GM12878 (cell line): ENCODE measurements around the gene LIPT1. TPM values are rescaled to one million over a fixed set of nuclear protein-coding genes. Genes with fewer than 3 reads are reported as not detected.

Experiments used
- BACH1 ChIP-seq: fragments of 450-650 bp; IDR thresholded peaks from 2 replicates; pipeline ENCODE4 v1.6.1; 2017; ENCODE audit warnings: mild to moderate bottlenecking, borderline replicate concordance
- HCFC1 ChIP-seq: fragments of 150-350 bp; IDR thresholded peaks from 2 replicates; pipeline ENCODE4 v1.6.1; 2014; ENCODE audit warnings: low read length
- NFXL1 ChIP-seq: fragments of 450-650 bp; IDR thresholded peaks from 2 replicates; pipeline ENCODE4 v1.6.1; 2017; ENCODE audit warnings: antibody characterized with exemption, mild to moderate bottlenecking, borderline replicate concordance
- RAD51 ChIP-seq: fragments of 450-650 bp; IDR thresholded peaks from 2 replicates; pipeline ENCODE4 v1.6.1; 2016; ENCODE audit warnings: moderate library complexity, mild to moderate bottlenecking, inconsistent platforms
- RUNX3 ChIP-seq: IDR thresholded peaks from 2 replicates; pipeline ENCODE4 v1.6.1; 2012; ENCODE audit warnings: low read length, inconsistent platforms
- TAF1 ChIP-seq: IDR thresholded peaks from 2 replicates; pipeline ENCODE4 v1.6.1; 2011; ENCODE audit warnings: mild to moderate bottlenecking, low read depth, low read length, borderline replicate concordance
- TCF12 ChIP-seq: IDR thresholded peaks from 2 replicates; pipeline ENCODE4 v1.6.1; 2011; ENCODE audit warnings: low read depth, mild to moderate bottlenecking, low read length
- polyA plus RNA-seq, 11 experiments: library from polyadenylated mRNA; depleted of rRNA in 4 of 11; unstranded in 6 of 11; stranded (reverse) in 5 of 11; fragments of >200 nt; fragmentation: Nextera tagmentation in 4 of 11; fragmentation: Illumina TruSeq in 1 of 11; extraction: Ambion mirVana in 4 of 11; extraction: Trizol in 1 of 11; gene quantifications; 1 replicate in 1 of 11; 2 replicates in 10 of 11; pipeline versions ENCODE4 v1.2.1 to v1.2.3, GENCODE V29; 2011 to 2016; ENCODE audit warnings: inconsistent platforms in 2 of 11, missing spikeins in 2 of 11, low read depth in 1 of 11
- total RNA-seq, 4 experiments: library from RNA; depleted of rRNA in 3 of 4; stranded (reverse); fragments of >200 nt in 3 of 4; fragmentation: Illumina TruSeq in 1 of 4; extraction: Trizol in 1 of 4; gene quantifications; 2 replicates each; pipeline versions ENCODE4 v1.2.1 to v1.2.3, GENCODE V29; 2013 to 2021
- TF ChIP-seq, protein P1 (sequence below): fragments of 450-650 bp; IDR thresholded peaks from 2 replicates; pipeline ENCODE4 v1.6.1; 2016; ENCODE audit warnings: mild to moderate bottlenecking, moderate library complexity, borderline replicate concordance
- TF ChIP-seq, protein P2 (sequence below): IDR thresholded peaks from 2 replicates; pipeline ENCODE4 v1.6.1; 2012; ENCODE audit warnings: improper control_type of control experiment, low read depth, low read length; ENCODE audit not compliant: insufficient replicate concordance
- TF ChIP-seq, protein P3 (sequence below): fragments of 450-650 bp; IDR thresholded peaks from 2 replicates; pipeline ENCODE4 v1.6.1; 2018; ENCODE audit warnings: mild to moderate bottlenecking, low read depth, moderate library complexity; ENCODE audit not compliant: partially characterized antibody
- TF ChIP-seq, protein P4 (sequence below): fragments of 150-350 bp; IDR thresholded peaks from 2 replicates; pipeline ENCODE4 v1.6.1; 2014; ENCODE audit warnings: mild to moderate bottlenecking, low read depth, low read length
- TF ChIP-seq, protein P5 (sequence below): IDR thresholded peaks from 2 replicates; pipeline ENCODE4 v1.6.1; 2012; ENCODE audit warnings: low read depth, low read length, improper control_type of control experiment

LIPT1 gene
- total and polyA plus RNA-seq, 10 of the 15 experiments (the other 5 are each of a cell fraction or from before 2014, with no cell fraction given), result 8.0 to 15.5 (median 10.9) TPM

DNA sequence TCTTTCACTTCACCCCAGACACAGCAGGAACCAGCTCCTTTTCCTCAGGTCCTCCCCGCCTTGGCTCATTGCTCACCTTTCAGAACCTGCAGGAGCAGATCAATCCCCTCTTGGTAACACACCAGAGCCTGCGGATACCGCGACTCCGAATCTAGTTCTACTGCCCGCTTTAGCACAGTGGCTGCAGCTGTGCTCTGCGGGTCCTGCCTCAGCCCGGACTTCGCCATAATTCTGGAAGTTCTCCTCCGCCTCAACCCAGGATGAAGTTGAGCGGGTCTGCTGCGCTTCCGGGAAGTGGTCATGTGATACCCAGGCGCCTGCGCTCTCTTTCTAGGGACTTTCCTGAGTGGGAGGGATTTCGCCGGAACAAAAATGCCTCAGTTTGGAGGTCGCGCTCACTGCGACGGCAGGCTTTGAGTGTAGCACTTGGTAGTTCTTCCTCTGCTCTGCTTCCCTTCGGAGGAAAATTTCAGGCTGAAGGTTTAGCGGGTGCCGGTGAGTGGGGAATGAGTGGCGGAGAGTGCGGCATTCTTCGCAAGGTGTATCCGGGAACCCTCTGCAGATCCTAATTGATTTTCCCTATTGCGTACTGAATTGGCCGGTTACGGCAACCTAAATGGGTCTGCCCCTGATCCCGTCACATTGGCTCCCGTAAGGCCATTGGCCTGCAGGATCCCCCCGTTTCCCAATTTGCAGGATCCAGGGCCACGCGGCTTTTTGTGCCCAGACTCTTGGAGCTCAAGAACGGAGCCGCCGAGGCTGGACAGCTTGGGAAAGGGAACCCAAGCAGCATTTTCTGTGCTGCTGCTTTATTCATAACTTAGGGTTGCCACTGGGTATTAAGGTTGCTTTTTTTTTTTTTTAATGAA, 26.2 kb downstream of the LIPT1 start, which contains the start of the genes MITD1 and MRPL30 (continued):
- TF ChIP-seq, protein P1, sequence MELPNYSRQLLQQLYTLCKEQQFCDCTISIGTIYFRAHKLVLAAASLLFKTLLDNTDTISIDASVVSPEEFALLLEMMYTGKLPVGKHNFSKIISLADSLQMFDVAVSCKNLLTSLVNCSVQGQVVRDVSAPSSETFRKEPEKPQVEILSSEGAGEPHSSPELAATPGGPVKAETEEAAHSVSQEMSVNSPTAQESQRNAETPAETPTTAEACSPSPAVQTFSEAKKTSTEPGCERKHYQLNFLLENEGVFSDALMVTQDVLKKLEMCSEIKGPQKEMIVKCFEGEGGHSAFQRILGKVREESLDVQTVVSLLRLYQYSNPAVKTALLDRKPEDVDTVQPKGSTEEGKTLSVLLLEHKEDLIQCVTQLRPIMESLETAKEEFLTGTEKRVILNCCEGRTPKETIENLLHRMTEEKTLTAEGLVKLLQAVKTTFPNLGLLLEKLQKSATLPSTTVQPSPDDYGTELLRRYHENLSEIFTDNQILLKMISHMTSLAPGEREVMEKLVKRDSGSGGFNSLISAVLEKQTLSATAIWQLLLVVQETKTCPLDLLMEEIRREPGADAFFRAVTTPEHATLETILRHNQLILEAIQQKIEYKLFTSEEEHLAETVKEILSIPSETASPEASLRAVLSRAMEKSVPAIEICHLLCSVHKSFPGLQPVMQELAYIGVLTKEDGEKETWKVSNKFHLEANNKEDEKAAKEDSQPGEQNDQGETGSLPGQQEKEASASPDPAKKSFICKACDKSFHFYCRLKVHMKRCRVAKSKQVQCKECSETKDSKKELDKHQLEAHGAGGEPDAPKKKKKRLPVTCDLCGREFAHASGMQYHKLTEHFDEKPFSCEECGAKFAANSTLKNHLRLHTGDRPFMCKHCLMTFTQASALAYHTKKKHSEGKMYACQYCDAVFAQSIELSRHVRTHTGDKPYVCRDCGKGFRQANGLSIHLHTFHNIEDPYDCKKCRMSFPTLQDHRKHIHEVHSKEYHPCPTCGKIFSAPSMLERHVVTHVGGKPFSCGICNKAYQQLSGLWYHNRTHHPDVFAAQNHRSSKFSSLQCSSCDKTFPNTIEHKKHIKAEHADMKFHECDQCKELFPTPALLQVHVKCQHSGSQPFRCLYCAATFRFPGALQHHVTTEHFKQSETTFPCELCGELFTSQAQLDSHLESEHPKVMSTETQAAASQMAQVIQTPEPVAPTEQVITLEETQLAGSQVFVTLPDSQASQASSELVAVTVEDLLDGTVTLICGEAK, result peak; percentile 99
- TF ChIP-seq, protein P2, sequence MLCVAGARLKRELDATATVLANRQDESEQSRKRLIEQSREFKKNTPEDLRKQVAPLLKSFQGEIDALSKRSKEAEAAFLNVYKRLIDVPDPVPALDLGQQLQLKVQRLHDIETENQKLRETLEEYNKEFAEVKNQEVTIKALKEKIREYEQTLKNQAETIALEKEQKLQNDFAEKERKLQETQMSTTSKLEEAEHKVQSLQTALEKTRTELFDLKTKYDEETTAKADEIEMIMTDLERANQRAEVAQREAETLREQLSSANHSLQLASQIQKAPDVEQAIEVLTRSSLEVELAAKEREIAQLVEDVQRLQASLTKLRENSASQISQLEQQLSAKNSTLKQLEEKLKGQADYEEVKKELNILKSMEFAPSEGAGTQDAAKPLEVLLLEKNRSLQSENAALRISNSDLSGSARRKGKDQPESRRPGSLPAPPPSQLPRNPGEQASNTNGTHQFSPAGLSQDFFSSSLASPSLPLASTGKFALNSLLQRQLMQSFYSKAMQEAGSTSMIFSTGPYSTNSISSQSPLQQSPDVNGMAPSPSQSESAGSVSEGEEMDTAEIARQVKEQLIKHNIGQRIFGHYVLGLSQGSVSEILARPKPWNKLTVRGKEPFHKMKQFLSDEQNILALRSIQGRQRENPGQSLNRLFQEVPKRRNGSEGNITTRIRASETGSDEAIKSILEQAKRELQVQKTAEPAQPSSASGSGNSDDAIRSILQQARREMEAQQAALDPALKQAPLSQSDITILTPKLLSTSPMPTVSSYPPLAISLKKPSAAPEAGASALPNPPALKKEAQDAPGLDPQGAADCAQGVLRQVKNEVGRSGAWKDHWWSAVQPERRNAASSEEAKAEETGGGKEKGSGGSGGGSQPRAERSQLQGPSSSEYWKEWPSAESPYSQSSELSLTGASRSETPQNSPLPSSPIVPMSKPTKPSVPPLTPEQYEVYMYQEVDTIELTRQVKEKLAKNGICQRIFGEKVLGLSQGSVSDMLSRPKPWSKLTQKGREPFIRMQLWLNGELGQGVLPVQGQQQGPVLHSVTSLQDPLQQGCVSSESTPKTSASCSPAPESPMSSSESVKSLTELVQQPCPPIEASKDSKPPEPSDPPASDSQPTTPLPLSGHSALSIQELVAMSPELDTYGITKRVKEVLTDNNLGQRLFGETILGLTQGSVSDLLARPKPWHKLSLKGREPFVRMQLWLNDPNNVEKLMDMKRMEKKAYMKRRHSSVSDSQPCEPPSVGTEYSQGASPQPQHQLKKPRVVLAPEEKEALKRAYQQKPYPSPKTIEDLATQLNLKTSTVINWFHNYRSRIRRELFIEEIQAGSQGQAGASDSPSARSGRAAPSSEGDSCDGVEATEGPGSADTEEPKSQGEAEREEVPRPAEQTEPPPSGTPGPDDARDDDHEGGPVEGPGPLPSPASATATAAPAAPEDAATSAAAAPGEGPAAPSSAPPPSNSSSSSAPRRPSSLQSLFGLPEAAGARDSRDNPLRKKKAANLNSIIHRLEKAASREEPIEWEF, result no peak
- TF ChIP-seq BACH1 (peak; percentile 64; the same call in 1 of the 2 replicates), RAD51 (peak; percentile 96), HCFC1 (peak; percentile 92), TCF12 (peak; percentile 66), NFXL1 (no peak), TAF1 (peak; percentile 99), RUNX3 (peak; percentile 72)
- TF ChIP-seq, protein P3, sequence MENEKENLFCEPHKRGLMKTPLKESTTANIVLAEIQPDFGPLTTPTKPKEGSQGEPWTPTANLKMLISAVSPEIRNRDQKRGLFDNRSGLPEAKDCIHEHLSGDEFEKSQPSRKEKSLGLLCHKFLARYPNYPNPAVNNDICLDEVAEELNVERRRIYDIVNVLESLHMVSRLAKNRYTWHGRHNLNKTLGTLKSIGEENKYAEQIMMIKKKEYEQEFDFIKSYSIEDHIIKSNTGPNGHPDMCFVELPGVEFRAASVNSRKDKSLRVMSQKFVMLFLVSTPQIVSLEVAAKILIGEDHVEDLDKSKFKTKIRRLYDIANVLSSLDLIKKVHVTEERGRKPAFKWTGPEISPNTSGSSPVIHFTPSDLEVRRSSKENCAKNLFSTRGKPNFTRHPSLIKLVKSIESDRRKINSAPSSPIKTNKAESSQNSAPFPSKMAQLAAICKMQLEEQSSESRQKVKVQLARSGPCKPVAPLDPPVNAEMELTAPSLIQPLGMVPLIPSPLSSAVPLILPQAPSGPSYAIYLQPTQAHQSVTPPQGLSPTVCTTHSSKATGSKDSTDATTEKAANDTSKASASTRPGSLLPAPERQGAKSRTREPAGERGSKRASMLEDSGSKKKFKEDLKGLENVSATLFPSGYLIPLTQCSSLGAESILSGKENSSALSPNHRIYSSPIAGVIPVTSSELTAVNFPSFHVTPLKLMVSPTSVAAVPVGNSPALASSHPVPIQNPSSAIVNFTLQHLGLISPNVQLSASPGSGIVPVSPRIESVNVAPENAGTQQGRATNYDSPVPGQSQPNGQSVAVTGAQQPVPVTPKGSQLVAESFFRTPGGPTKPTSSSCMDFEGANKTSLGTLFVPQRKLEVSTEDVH, result peak; percentile 90
- TF ChIP-seq, protein P4, sequence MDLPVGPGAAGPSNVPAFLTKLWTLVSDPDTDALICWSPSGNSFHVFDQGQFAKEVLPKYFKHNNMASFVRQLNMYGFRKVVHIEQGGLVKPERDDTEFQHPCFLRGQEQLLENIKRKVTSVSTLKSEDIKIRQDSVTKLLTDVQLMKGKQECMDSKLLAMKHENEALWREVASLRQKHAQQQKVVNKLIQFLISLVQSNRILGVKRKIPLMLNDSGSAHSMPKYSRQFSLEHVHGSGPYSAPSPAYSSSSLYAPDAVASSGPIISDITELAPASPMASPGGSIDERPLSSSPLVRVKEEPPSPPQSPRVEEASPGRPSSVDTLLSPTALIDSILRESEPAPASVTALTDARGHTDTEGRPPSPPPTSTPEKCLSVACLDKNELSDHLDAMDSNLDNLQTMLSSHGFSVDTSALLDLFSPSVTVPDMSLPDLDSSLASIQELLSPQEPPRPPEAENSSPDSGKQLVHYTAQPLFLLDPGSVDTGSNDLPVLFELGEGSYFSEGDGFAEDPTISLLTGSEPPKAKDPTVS, result no peak
- TF ChIP-seq, protein P5, sequence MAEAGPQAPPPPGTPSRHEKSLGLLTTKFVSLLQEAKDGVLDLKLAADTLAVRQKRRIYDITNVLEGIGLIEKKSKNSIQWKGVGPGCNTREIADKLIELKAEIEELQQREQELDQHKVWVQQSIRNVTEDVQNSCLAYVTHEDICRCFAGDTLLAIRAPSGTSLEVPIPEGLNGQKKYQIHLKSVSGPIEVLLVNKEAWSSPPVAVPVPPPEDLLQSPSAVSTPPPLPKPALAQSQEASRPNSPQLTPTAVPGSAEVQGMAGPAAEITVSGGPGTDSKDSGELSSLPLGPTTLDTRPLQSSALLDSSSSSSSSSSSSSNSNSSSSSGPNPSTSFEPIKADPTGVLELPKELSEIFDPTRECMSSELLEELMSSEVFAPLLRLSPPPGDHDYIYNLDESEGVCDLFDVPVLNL, result no peak
